Activated naive CD4-positive, alpha-beta T cell treated with anti-CD3 and anti-CD28 coated beads, Interleukin-2, amount 10 ng/mL, durations not matched to agents 7 days and 5 days (primary cell): ENCODE measurements around the gene SETDB2.

Experiments used
- CTCF ChIA-PET: fragments of 350-600 bp; sonication (Branson Sonifier 250); formaldehyde crosslinking; loops from one replicate; lab custom pipeline; 2021; ENCODE audit warnings: antibody characterized with exemption; lab: Charles Lee
- DNase-seq: peaks from one replicate; pipeline ENCODE4 v3.0.0-alpha.2; 2020
- H3K27ac Mint-ChIP-seq: one replicate; pipeline ENCODE4 v1.8.0; 2021; ENCODE audit warnings: mild to moderate bottlenecking, moderate library complexity, mixed read lengths
- H3K27me3 Mint-ChIP-seq: one replicate; pipeline ENCODE4 v1.8.0; 2021; ENCODE audit warnings: mild to moderate bottlenecking, mixed read lengths
- H3K36me3 Mint-ChIP-seq: one replicate; pipeline ENCODE4 v1.8.0; 2021; ENCODE audit warnings: mixed read lengths
- H3K4me1 Mint-ChIP-seq: one replicate; pipeline ENCODE4 v1.8.0; 2021; ENCODE audit warnings: mixed read lengths
- H3K4me3 Mint-ChIP-seq: one replicate; pipeline ENCODE4 v1.8.0; 2021; ENCODE audit warnings: mild to moderate bottlenecking, moderate library complexity, mixed read lengths
- H3K9me3 Mint-ChIP-seq: one replicate; pipeline ENCODE4 v1.8.0; 2021; ENCODE audit warnings: mixed read lengths

SETDB2 gene

GRCh38 chr13:49412749-49413148 is 31.3 kb upstream of the SETDB2 start:
- Mint-ChIP-seq H3K4me1 (no peaks in the 10 kb centered on the region), H3K27me3 (no peaks in the 10 kb centered on the region), H3K36me3 (no peaks in the 10 kb centered on the region), H3K9me3 (no peaks in the 10 kb centered on the region), H3K4me3 (no peak overlapping the region), H3K27ac (no peak overlapping the region)
- CTCF ChIA-PET, result no interaction called here
- DNase-seq, result no peak

DNA sequence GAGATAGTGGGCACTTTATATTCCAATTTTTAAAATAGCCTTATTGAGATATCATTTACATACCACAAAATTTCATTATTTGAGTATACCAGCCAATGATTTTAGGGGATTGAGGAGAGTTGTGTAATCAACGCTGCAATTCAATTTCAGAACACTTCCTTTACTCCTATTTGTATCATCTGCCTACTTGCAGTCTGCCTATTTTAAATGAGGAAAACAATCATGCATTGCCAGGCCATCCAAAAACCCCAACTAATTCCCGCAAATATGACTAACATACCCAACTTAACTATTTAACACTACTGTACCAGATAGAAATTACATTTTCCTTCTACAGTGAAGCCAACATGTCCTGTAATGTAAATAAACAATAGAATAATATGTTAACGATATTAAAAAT is 26.9 kb upstream of the SETDB2 start:
- CTCF ChIA-PET, result no interaction called here
- no peak overlapping the region for H3K27ac Mint-ChIP-seq
- no peaks in the 10 kb centered on the region for H3K9me3 Mint-ChIP-seq
- H3K4me1 Mint-ChIP-seq, result no peaks in the 10 kb centered on the region
- no peak for DNase-seq
- peaks cover 9% of the 10 kb centered on the region for H3K27me3 Mint-ChIP-seq
- no peak overlapping the region for H3K4me3 Mint-ChIP-seq
- no peaks in the 10 kb centered on the region for H3K36me3 Mint-ChIP-seq

- no peaks in the 10 kb centered on the region for H3K36me3 Mint-ChIP-seq
- peaks cover 9% of the 10 kb centered on the region for H3K27me3 Mint-ChIP-seq
- no peaks in the 10 kb centered on the region for H3K4me1 Mint-ChIP-seq
- no peak for DNase-seq
- H3K9me3 Mint-ChIP-seq, result no peaks in the 10 kb centered on the region
- H3K27ac Mint-ChIP-seq, result no peak overlapping the region
- H3K4me3 Mint-ChIP-seq, result no peak overlapping the region
- CTCF ChIA-PET, result no interaction called here
Observed at GRCh38 chr13:49418206-49418605, 25.9 kb upstream of the SETDB2 start.

DNA sequence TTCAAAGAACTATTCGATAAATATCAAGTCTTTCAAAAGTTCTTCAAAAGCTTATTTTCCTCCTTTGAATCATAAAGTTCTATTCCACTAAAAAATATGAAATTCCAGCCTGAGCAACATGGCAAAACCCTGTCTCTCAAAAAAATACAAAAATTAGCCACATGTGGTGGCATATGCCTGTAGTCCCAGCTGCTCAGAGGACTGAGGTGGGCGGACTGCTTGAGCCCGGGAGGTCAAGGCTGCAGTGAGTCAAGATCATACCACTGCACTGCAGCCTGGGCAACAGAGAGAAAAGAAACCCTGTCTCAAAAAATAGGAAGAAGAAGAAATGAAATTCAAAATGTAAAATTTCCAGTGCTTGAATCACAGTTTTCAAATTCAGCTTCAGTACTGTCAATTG is 24.8 kb upstream of the SETDB2 start:
- Mint-ChIP-seq H3K27ac (no peak overlapping the region), H3K4me1 (no peaks in the 10 kb centered on the region), H3K27me3 (peaks cover 9% of the 10 kb centered on the region), H3K36me3 (no peaks in the 10 kb centered on the region), H3K4me3 (no peak overlapping the region), H3K9me3 (no peaks in the 10 kb centered on the region)
- CTCF ChIA-PET, result interaction anchor here (1.2 kb wide), 1 partner anchor 118 kb away, joined by 3 read pairs; no protein-coding TSS in a partner anchor
- DNase-seq, result no peak

GRCh38 chr13:49421391-49421790 is 22.7 kb upstream of the SETDB2 start:
- CTCF ChIA-PET, result interaction anchor here (0.6 kb wide), 1 partner anchor 22 kb away, joined by 3 read pairs; no protein-coding TSS in a partner anchor
- Mint-ChIP-seq H3K9me3 (no peaks in the 10 kb centered on the region), H3K4me1 (no peaks in the 10 kb centered on the region), H3K4me3 (no peak overlapping the region), H3K36me3 (no peaks in the 10 kb centered on the region), H3K27me3 (peaks cover 9% of the 10 kb centered on the region), H3K27ac (no peak overlapping the region)
- peak; percentile 45 for DNase-seq

- Mint-ChIP-seq H3K4me1 (no peaks in the 10 kb centered on the region), H3K27me3 (peaks cover 9% of the 10 kb centered on the region), H3K27ac (no peak overlapping the region), H3K9me3 (no peaks in the 10 kb centered on the region), H3K4me3 (no peak overlapping the region), H3K36me3 (no peaks in the 10 kb centered on the region)
- no peak for DNase-seq
- CTCF ChIA-PET, result no interaction called here
Observed at GRCh38 chr13:49424011-49424560, 20.0 kb upstream of the SETDB2 start.

DNA sequence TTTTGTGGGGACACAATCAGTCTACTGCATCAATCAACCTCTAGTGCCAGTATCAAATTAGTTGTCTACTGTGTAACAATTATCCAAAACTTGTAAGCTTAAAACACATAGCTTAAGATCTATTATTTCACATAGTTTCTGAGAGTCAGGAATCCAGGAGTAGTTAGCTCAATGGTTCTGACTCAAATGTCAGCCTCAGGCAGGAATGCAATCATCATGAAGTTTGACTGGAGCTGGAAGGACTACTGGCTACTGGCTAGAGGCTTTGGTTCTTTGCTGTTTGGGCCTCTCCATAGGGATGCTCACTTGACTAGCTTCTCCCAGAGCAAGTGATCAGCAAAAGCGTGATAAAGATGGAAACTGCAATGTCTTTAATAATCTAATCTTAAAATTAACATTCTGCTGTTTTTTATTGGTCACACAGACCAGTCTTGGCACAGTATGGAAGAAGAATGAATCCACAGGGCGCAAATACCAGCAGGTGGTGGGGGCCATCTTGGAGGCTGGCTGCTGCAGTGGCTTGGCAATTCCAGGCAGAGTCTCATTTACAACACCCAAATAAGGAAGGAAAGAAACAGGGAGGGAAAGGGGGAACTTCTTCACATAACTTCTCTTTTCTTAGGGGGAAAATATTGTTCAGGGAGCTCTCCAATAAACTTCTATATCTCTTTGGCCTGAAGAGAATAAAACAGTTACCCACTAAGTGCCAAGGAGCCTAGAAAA is 15.9 kb upstream of the SETDB2 start:
- Mint-ChIP-seq H3K36me3 (no peaks in the 10 kb centered on the region), H3K27me3 (no peaks in the 10 kb centered on the region), H3K4me1 (no peaks in the 10 kb centered on the region), H3K27ac (no peak overlapping the region), H3K9me3 (no peaks in the 10 kb centered on the region), H3K4me3 (no peak overlapping the region)
- CTCF ChIA-PET, result interaction anchor here (0.6 to 1.7 kb wide), 3 partner anchors 176 to 1001 kb away, joined by 3 to 4 read pairs (median 3); no protein-coding TSS in a partner anchor
- no peak for DNase-seq

- H3K27ac Mint-ChIP-seq, result no peak overlapping the region
- H3K4me3 Mint-ChIP-seq, result no peak overlapping the region
- no peaks in the 10 kb centered on the region for H3K27me3 Mint-ChIP-seq
- H3K4me1 Mint-ChIP-seq, result no peaks in the 10 kb centered on the region
- no peaks in the 10 kb centered on the region for H3K36me3 Mint-ChIP-seq
- CTCF ChIA-PET, result interaction anchor here (1.7 kb wide), 1 partner anchor 175 kb away, joined by 3 read pairs; no protein-coding TSS in a partner anchor
- no peaks in the 10 kb centered on the region for H3K9me3 Mint-ChIP-seq
- no peak for DNase-seq
Observed at GRCh38 chr13:49429121-49429520, 15.0 kb upstream of the SETDB2 start.

- CTCF ChIA-PET, result no interaction called here
- no peaks in the 10 kb centered on the region for H3K27me3 Mint-ChIP-seq
- no peaks in the 10 kb centered on the region for H3K4me1 Mint-ChIP-seq
- DNase-seq, result no peak
- H3K9me3 Mint-ChIP-seq, result no peaks in the 10 kb centered on the region
- H3K27ac Mint-ChIP-seq, result no peak overlapping the region
- no peaks in the 10 kb centered on the region for H3K36me3 Mint-ChIP-seq
- no peak overlapping the region for H3K4me3 Mint-ChIP-seq
Observed at GRCh38 chr13:49435992-49436391, 8.1 kb upstream of the SETDB2 start.

DNA sequence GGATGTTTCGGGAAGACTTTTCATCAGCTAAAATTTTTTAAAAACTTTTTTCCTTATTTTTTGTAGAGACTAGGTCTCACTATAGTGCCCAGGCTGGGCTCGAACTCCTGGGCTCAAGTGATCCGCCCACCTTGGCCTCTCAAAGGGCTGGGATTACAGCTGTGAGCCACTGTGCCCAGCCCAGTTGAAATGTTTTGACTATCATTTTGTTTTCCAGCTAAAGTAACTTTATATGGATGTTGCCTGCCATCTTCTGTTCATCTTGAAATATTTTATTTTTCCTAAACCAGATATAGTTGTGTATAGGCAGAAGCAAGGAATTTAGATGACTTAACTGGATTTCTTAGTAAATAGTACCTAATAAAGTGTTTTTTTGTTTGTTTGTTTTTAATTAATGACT is 7.2 kb upstream of the SETDB2 start:
- no peak for DNase-seq
- H3K4me1 Mint-ChIP-seq, result no peaks in the 10 kb centered on the region
- H3K9me3 Mint-ChIP-seq, result no peaks in the 10 kb centered on the region
- no peak overlapping the region for H3K27ac Mint-ChIP-seq
- CTCF ChIA-PET, result interaction anchor here (0.8 kb wide), 1 partner anchor 191 kb away, joined by 3 read pairs; no protein-coding TSS in a partner anchor
- H3K27me3 Mint-ChIP-seq, result no peaks in the 10 kb centered on the region
- no peak overlapping the region for H3K4me3 Mint-ChIP-seq
- H3K36me3 Mint-ChIP-seq, result peaks cover 1% of the 10 kb centered on the region

DNA sequence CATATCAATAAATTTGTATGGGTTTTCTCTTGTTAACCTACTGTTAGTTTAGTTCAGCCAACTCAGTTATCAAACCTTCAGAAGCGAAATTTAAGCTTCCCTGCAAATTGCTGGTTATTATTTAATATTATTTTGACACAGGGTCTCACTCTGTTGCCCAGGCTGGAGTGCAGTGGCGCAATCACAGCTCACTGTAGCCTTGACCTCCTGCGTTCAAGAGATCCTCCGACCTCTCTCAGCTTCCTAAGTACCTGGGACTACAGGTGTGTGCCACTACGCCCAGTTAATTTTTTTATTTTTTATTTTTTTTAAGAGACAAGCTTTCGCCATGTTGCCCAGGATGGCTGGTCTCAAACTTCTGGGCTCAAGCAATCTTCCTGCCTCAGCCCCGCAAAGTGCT is 6.4 kb upstream of the SETDB2 start:
- DNase-seq, result no peak
- H3K4me1 Mint-ChIP-seq, result peaks cover 6% of the 10 kb centered on the region
- peaks cover 2% of the 10 kb centered on the region for H3K36me3 Mint-ChIP-seq
- no peak overlapping the region for H3K27ac Mint-ChIP-seq
- no peak overlapping the region for H3K4me3 Mint-ChIP-seq
- CTCF ChIA-PET, result interaction anchor here (0.6 kb wide), 1 partner anchor 66 kb away, joined by 3 read pairs; no protein-coding TSS in a partner anchor
- no peaks in the 10 kb centered on the region for H3K27me3 Mint-ChIP-seq
- H3K9me3 Mint-ChIP-seq, result no peaks in the 10 kb centered on the region

DNA sequence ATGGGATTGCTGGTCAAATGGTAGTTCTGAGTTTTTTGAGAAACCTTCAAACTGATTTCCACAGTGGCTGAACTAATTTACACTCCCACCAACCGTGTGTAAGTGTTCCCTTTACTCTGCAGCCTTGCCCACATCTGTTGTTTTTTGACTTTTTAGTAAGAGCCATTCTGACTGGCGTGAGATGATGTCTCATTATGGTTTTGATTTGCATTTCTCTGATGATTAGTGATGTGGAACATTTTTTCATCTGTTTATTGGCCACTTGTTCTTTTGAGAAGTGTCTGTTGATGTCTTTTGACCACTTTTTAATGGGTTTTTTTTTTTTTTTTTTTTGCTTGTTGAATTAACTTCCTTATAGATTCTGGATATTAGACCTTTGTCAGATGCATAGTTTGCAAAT is 4.5 kb upstream of the SETDB2 start:
- H3K9me3 Mint-ChIP-seq, result no peaks in the 10 kb centered on the region
- no peak overlapping the region for H3K4me3 Mint-ChIP-seq
- peaks cover 7% of the 10 kb centered on the region for H3K36me3 Mint-ChIP-seq
- H3K27me3 Mint-ChIP-seq, result no peaks in the 10 kb centered on the region
- H3K4me1 Mint-ChIP-seq, result peaks cover 16% of the 10 kb centered on the region
- no peak overlapping the region for H3K27ac Mint-ChIP-seq
- DNase-seq, result no peak
- CTCF ChIA-PET, result no interaction called here

DNA sequence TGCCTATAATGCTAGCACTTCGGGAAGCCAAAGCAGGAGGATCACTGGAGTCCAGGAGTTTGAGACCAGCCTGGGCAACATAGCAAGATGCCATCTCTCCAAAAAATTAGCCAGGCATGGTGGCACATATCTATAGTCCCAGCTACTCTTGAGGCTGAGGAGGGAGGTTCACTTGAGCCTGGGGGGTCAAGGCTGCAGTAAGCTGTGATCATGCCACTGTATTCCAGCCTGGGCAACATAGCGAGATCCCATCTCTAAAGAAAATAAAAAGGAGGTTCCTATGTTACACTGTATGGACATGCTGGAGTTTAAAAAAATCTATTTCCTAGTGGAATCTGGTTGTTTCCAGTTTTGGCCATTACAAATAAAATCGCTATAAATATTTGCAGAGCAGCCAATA is 2.8 kb upstream of the SETDB2 start:
- Mint-ChIP-seq H3K27me3 (no peaks in the 10 kb centered on the region), H3K36me3 (peaks cover 9% of the 10 kb centered on the region), H3K9me3 (no peaks in the 10 kb centered on the region), H3K4me3 (no peak overlapping the region), H3K27ac (no peak overlapping the region), H3K4me1 (peaks cover 28% of the 10 kb centered on the region)
- CTCF ChIA-PET, result no interaction called here
- DNase-seq, result no peak

- Mint-ChIP-seq H3K27me3 (no peaks in the 10 kb centered on the region), H3K36me3 (peaks cover 9% of the 10 kb centered on the region), H3K27ac (no peak overlapping the region), H3K4me1 (peaks cover 33% of the 10 kb centered on the region), H3K9me3 (no peaks in the 10 kb centered on the region), H3K4me3 (no peak overlapping the region)
- DNase-seq, result no peak
- CTCF ChIA-PET, result no interaction called here
Observed at GRCh38 chr13:49441846-49442245, 2.2 kb upstream of the SETDB2 start.

DNA sequence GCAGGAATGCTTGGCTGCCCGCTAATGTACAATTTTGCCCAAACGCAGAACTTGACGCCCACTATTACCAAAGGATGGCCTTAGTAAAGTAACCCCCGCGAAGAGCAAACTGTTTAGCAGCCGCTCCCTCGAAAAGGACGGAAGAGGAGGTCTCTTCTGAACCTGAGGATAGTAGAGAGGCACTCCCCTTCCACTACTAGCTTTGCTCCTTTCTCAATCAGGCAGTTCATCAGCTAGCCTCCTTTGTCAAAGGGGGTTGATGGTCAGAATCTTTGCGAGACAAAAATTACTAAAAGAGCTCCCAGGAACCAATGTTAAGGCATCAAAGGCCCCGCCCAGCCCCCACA is 744 bp upstream of the SETDB2 start:
- H3K4me3 Mint-ChIP-seq, result peak overlapping the region; percentile 91
- H3K27ac Mint-ChIP-seq, result peak overlapping the region; percentile 98
- DNase-seq, result no peak
- CTCF ChIA-PET, result interaction anchor here (0.6 to 1.1 kb wide), 3 partner anchors 9 to 164 kb away, joined by 3 to 4 read pairs (median 3); no protein-coding TSS in a partner anchor
- H3K27me3 Mint-ChIP-seq, result no peaks in the 10 kb centered on the region
- H3K4me1 Mint-ChIP-seq, result peaks cover 45% of the 10 kb centered on the region
- H3K36me3 Mint-ChIP-seq, result peaks cover 9% of the 10 kb centered on the region
- H3K9me3 Mint-ChIP-seq, result no peaks in the 10 kb centered on the region
